Stimulated activated CD8-positive, alpha-beta memory T cell treated with anti-CD3 and anti-CD28 coated beads, Interleukin-7, amount 100 ng/mL, for 1 hour (primary cell): Measurements from ENCODE around the gene KCNQ5.

Experiments
- DNase-seq, 2 donors: peaks; one replicate each; pipeline ENCODE4 v3.0.0-alpha.2; 2020; ENCODE audit warnings: low read depth in 2 of 2

The KCNQ5 gene

GRCh38 chr6:73116330-73116729, 494.5 kb downstream of the KCNQ5 start:
- DNase-seq = no peak

GRCh38 chr6:73121421-73121993, 499.6 kb downstream of the KCNQ5 start:
- DNase-seq = no peak

- no peak for DNase-seq
Measured at GRCh38 chr6:73123632-73124329, 501.9 kb downstream of the KCNQ5 start.

- DNase-seq = peak; percentile 60 to 70
Measured at GRCh38 chr6:73129653-73130443, 508.0 kb downstream of the KCNQ5 start.

GRCh38 chr6:73131706-73132105, 509.8 kb downstream of the KCNQ5 start:
- no peak for DNase-seq

- no peak for DNase-seq
Measured at GRCh38 chr6:73134588-73134987, 512.7 kb downstream of the KCNQ5 start.

- DNase-seq = no peak
Measured at GRCh38 chr6:73139681-73140383, 518.0 kb downstream of the KCNQ5 start.

GRCh38 chr6:73143551-73143950, 521.7 kb downstream of the KCNQ5 start:
- no peak for DNase-seq

- no peak for DNase-seq
Measured at GRCh38 chr6:73144516-73144915, 522.7 kb downstream of the KCNQ5 start.

GRCh38 chr6:73145690-73146089, 523.8 kb downstream of the KCNQ5 start:
- no peak for DNase-seq

- no peak for DNase-seq
Measured at GRCh38 chr6:73151732-73152131, 529.9 kb downstream of the KCNQ5 start.

- DNase-seq = no peak
Measured at GRCh38 chr6:73152556-73152955, 530.7 kb downstream of the KCNQ5 start.

GRCh38 chr6:73152966-73153757, 531.3 kb downstream of the KCNQ5 start:
- no peak for DNase-seq

GRCh38 chr6:73156793-73157767, 535.2 kb downstream of the KCNQ5 start:
- no peak for DNase-seq

GRCh38 chr6:73157870-73158269, 536.0 kb downstream of the KCNQ5 start:
- no peak for DNase-seq

GRCh38 chr6:73169111-73169510, 547.2 kb downstream of the KCNQ5 start:
- no peak for DNase-seq

GRCh38 chr6:73169633-73170032, 547.8 kb downstream of the KCNQ5 start:
- no peak for DNase-seq

- DNase-seq = no peak
Measured at GRCh38 chr6:73174646-73175045, 552.8 kb downstream of the KCNQ5 start.

- DNase-seq = no peak
Measured at GRCh38 chr6:73176057-73176456, 554.2 kb downstream of the KCNQ5 start.

GRCh38 chr6:73177221-73177944, 555.5 kb downstream of the KCNQ5 start:
- DNase-seq = no peak
